Hippocampal formation (tissue), 2 donors: ENCODE measurements around the gene PAX5.

Experiments used
- DNase-seq, 2 donors: peaks; one replicate each; lab custom pipeline; 2025; lab: John Stamatoyannopoulos, UW

The PAX5 gene

DNA sequence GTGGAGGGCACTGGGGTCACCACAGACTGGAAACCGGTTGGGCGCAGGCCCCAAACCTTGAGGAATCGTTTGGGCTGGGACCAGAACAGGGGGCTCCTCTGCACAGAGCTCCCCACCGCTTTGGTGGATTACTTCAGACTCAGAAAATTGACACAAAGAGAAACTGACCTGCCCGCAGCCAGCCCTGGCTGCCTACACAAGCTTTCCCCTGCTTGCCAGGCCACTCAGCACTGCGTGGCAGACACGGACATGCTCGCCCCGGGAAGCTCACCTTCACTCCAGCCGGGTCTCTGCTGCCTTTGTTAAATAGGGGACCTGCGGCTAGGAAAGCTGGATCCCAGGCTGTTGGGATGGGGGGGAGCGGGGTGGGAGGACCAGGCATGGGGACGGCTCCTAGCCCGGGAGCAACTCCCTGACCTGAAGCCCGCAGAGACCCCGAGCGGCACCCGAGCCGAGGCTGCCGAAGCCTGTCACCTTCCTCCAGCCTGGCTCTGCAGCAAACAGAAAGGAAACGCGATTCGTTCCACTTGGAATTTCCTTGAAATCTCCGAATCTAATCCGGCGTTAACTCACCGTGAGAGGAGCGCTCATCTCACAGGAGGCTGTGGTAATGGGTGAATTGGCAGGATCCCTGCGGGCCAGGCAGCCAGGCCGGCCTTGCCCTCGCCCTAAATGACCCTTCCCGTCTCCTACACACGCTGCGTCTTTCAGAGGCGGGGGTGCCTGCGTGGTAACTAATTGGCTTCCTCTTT, 8.8 kb downstream of the PAX5 start:
- DNase-seq: no peak

DNA sequence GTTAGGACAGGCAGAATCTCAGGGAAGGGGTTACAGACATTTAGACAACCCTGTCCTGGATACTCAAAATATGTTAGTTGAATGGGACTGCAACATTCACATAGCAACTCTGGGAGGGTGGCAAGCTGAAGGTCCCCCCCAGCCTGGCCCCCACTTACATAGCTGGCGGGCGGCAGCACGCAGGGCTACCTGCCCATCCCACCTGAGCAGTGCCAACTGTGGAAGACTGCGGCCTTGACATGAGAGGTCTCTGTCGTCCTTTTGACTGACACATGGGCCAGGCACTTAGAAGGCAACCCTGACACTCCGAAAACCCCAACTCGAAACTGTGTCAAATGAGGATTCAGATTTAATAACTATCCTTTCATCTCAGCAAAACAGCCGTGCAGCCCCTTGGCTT, 16.5 kb downstream of the PAX5 start:
- no peak for DNase-seq

DNA sequence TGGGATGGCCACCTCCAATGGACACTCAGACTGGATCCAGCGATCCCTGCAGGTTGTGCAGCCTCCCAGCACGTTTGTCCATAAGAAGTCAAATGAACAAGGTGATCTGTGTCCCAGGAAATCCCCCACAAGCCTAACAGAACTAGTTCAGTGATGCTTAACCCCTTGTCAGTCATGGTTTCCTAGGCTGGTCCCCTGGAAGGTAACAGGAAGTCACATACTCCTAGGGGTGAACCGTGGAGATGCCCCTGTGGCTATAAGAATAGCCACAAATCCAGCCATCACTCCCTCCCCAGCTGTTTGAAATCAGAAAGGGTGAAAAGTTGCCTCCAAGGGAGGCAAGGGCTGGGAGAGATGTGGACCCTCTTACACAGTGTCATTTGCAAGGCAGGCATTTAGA, 22.5 kb downstream of the PAX5 start:
- DNase-seq: no peak

DNA sequence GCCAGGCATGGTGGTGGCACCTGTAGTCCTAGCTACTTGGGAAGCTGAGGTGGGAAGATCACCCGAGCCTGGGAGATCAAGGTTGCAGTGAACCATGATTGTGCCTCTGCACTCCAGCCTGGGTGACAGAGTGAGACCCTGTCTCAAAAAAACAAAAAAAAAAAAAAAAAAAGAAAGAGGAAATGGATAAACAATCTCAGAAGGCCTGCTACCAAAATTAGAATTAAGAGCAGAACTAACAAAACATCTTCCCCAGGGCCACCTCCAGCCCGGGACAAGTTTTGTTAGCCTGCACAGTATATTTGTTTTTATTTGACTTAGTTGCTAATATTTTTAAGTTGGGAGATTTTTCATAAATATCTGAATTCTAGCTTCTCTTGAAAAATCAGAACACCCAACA, 23.1 kb downstream of the PAX5 start:
- no peak for DNase-seq

DNA sequence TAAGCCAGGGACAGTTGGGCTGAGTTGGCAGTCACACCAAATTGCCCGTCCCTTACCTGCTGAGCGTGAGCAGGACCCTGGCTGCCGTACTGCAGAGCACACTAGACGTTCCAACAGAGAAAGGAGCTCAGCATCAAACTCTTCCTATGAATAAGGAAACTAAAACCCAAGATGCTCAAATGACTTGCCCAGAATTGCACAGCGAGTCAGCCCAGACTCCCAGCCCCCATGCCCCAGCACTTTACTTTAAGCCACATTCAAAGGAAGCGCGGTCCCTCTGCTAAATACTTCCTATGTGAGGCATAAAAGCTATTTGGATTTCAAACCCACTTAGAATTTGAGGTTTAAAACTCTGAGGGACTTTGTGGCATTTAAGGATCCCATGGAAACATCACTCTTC, 23.9 kb downstream of the PAX5 start:
- no peak for DNase-seq

DNA sequence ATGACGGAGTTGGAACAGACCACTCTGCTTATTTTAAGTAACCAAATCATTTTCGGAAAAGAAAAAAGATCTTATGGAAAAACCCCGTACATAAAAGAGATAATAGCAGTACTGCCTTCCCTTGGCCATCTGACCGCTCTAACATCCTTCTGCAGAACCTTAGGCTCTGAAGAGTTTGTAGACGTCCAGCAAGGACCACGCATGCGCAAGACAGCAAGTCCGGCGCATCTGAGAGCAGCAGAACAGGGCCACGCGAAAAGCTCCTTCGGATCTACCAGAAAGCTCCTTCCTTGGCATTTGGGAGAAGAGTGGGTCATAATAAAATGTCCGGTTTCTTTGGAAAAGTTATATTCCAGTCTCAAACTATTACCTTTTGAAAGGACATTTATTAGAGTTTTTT, 26.8 kb downstream of the PAX5 start:
- DNase-seq: no peak

DNA sequence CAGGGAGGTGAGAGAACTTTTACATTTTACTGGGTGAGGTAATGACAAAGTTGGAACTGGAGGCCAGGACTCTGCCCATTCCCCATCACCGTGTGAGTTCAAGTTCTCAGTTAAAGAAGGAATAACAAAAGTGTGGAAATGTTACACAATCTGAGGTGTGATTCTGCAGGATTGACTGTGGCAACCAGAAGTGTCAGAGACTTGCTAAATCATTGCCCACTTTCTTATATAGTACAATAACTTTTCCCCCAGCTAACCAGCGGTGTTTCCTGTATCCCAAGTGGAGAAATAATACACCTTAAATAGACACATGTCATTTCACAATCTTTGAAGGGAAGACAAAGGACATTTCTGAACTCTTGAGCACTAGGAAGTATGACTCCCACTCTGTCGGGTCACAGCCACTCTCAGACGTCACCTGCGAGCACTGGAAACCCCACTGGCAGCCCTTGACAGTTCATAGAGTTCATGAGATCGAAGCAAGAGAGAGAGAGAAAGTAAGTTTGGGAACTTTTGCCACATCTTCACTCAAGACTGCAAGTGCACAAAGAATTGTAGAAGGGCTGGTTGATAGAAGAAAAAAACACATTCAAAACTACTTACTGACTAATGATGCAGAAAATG, 28.4 kb downstream of the PAX5 start:
- DNase-seq: no peak

DNA sequence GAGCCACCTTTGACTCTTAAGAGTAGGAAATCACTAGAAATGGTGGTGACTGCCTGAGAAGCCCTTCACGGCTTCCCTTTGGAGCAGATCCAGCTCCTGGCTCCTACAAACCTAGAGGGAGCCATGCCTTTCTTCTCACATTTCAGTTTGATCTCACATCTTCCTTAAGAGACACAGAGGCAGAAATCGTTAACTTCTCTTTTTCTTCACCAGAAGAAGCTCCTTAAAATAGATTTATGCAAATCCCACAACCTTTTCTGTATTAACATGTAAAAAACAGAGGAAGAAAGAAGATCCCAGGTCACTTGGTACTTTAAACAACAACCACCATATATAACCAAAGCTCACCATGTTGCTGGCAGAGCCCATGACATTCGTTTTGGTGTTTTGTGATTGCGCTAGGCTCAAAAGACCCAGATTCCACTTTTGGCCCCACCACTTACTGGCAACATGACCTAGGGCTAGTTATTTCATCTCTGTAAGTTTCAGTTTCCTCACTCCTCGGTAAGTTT, 29.6 kb downstream of the PAX5 start:
- no peak for DNase-seq

DNA sequence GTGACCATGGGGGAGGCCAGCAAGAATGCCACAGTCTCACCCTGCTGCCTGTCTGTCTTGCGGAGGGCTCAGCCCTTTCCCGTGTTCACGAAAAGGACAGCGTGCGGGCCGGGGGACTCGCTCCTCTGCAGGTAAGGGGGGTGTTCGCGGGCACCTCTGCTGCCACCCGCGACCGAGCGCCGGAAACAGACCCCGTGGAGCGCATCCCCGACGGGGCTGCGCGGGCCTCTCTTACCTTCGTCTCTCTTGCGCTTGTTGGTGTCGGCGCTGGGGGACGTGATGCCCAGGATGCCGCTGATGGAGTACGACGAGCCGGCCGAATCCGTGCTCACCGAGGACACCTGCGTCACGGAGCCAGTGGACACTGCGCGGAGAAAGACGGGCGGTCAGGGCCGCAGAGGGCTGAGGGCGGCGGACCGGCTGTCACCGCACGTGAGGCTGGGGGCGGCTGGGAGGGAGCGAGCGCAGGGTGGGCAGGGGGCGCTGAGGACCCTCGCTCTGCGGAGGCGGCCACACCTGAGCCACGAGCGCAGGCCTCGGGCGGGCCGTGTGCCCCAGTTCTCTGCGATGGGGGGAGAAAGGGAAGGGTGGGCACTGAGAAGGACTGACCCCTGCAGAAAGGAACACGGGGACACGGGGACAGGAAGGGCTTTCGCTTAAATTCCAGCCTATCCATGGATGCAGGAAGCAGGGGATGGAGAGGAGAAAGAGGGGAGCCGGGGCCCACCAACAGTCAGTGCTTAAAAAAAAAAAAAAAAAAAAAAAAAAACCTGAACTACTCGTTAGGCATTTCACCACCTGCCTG, 31.5 kb downstream of the PAX5 start:
- no peak for DNase-seq

DNA sequence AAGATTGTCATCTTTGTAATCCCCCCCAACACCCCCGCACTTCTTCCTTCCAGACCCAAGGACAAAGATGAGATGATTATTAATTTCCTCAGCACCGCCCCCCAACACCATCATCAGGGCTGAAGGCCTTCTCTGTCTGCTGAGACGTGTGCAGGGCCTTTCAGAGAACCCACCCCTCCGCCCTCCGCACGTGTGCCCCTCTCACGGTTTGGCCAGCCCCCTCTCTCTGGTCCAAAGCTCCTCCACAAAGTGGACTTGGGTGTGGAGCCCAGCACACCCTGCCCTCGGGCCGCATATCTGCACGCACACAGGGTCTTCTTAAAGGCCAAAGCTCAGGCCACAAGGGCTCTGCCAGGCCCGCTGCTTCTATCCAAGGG, 32.0 kb downstream of the PAX5 start:
- DNase-seq: no peak

DNA sequence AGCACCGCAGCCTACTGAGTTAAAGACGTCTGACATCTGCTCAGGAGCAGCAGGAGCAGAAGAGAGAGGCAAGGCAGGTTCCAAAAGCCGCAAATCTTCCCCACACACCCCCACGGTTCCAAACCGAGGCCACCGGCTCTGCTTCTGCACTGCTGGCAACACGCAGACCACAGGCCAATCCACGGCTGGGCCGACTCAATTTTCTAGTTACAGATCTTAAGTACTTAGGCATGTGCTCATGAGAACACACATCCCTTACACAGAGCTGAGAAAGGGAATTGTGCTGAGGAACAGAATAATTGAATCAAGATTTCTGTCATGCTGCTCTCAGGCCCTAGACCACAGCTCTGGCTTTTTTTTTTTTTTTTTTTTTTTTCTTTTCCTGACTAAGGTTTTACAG, 32.6 kb downstream of the PAX5 start:
- no peak for DNase-seq

DNA sequence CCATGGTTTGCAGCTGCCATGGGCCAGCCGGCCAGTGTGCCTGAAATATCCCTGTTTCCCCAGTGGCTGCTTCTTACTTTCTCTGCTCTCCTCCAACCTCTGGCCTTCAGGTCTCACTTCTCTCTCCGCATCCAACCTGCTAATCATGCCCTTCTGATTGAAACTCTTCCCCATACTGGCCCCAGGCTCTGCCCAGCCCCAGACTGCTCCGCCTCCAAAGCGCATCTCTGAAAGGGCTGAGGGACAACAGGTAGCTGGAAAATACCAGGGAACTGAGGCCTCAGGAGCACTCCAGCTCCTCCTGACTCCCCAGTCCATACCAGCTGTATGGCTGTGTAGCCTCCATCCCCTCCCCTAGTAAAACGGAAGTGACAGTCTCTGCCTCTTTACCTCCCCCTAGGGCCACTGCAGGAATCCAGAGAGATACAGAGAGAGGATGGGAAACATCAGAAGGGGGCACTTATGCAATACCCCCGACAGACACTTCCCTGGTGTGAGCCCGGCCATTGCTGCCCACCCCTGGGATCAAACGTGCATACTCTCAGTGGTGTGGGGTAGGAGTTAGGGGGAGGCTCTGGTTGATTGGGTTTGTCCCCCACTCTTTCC, 34.2 kb downstream of the PAX5 start:
- no peak for DNase-seq

DNA sequence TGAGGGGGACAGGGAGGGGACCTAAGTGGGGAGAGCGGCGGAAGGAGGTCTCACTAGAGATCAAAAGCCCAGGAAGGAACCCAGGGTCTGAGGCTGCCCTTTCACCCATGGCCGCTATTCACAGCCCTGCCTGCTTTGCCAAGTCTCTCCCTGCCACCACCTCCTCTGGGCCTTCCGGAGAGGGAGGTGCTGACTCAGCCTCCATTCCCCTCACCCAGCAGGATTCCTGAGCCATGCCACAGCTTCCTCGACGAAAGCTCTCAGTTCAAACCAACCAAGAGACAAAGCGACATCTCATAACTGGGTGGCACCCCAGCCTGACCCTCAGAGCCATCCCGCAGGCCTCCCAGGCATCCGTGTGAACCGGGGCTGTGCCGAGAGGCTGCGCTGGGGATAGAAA, 36.7 kb downstream of the PAX5 start:
- DNase-seq: no peak

DNA sequence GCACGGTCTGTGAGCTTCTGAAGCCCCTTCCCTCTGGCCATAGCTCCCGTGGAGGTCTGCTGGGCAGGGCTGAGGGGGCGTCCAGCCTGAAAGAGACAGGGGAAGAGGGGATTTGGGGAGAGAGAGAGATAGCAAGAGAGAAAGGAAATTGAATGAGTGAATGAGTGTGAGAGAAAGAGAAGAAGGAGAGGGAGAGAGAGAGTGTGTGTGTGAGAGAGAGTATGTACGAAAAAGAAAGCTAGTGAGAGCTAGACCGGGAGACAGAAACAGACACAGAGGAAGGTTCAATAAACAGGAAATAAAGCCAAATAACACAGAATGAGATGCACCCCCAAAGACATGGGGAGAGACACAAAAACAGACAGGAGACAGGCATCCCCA, 37.4 kb downstream of the PAX5 start:
- no peak for DNase-seq

DNA sequence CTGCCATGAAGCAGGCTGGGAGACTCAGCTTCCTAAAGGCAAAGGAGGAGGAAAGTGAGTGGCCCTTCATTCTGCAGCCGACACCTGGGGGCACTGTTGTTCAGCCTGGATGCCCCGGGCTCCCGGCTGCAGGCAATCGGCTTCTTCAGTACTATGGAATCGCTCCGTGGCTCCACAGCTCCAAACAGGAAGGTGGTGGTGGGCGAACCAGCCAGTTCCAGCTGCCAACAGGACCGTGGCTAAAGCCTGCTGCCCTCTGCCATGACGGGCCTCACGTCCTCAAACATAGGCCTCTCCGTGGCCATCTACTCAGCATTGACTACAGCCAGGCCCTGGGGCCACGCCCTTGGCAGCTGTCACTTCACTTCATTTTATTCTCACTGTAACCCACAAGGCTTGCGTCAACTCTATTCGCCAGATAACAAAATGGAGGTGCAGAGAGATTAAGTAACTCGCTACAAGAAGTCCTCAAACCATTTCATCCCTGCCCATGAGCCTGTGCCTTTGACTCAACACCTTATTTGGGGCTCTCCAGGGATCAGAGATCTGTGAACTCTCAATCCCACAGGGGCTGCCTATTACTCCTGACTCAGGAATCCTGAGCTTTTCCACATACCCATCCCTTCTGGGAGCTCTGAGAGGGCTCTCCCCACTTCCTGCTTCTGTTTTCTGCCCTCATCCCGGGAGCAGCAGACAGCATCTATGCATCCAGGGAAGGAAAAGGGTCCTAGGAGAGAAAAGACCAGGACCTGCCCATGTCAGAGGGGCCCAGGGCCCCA, 38.0 kb downstream of the PAX5 start:
- DNase-seq: peak; percentile 5 to 9

DNA sequence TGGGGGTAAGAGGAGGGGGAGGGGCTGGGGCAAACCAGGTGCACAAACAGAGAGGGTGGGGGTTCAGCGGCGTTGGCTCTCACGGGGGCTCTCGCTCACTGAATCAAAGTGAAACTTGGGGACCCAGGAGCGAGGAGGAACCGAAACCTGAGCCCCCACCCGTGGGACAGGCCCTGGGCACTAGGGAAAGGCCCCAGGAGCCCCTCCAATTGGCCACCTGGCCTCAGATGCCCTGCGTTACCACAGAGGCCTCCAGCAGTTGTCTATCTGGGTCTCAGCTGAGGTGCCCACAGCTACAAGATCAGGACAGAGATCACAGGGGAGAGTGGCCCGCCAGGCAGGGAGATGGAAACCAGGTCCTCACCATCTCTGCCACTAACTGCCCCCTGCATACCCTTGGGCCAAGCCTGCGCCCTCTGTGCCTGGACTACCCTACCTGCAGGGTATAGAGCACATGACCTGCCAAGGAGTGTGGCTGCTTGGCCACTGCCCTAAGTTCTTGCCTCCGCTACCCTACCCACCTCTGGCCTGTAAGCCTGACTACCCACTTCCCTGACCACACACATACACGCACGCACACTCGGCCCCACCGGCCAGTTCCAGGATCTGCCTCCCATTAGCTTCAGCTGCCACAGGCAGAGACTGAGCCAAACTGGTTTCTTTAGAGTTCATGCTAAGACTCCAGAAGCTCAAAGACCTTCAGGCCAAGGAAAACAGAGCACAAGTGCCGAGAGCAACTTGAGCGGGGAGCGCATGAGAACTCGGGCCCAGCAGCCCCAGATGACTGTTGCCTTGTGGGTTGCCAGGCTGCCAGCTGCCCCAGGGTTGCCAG, 39.9 kb downstream of the PAX5 start:
- no peak for DNase-seq

DNA sequence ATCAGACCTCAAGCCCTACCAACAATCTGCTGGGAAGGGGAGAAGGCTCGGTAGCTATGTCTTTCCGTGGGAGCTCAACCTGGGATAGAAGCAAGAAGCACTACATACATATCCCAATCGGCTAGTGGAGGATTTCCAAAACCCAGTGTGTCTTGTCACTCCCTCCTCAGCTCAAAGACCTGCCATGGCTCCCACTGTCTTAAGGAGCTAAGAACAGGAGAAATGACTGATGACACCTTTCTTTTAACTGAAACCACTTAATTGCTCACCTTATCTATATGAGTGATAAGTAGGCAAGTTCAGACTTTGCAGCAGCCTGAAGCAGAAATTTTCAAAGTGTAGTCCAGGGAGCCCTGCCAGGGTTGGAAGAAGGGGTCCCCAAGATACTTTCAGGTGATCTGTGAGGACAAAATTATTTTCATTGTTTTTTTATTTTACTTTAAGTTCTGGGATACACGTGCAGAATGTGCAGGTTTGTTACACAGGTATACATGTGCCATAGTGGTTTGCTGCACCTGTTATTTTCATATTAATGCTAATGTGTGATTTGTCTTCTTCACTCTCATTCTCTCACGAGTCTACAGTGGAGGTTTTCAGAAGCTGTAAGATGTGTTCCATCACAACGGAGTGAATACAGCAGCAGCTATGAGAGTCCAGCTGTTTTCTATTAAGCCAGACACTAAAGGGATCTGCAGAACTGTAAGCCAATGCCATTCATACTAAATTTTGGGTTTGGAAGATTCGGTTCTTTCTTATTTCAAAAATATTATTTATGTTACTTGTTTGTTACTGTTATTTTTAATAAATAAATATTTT, 41.4 kb downstream of the PAX5 start:
- DNase-seq: no peak

DNA sequence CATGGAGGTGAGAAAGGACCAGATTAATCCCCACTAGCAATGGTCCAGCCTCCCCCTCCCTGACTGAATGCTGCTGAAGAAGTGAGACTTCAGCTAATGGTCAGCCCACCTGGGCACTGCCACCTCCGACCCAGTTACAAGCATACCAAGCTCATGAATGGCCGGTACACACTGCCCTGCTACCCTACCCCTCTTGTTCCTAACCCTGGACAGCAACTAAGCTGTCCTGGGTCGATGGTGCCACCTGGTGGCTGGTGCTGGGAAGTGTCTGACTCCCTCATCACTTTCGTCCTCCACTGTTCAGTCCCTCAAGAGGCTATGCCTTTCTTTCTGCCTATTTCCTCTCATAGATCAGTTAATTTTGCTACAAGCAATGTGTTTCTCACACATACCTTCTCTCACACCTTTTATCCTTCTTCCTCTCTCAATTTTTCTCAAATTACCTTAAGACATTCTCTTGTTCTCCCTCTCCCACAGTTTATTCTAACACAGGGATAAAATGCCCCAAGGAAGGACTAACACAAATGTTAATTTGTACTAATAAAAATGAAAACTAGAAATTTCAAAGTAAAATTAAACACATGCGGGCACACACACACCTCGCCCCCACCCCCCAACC, 42.4 kb downstream of the PAX5 start:
- no peak for DNase-seq

DNA sequence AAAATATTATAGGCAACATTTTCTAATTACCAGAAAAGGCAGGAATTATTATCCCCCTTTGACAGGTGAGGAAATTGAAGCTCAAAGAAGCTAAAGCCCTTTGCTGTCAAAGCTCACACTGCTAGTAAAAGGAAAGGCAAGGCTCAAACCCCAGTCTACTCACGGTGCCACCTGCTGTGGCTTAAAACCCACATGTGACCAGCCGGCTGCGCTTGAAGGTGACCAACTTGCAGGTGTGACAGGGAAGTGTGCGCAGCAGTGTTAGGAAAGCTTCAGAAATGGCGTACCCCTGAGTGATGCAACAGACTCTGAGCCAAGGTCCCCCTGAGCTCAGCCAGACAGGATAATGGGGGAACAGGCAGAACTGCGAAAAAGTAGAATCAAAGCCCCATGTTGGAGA, 45.2 kb downstream of the PAX5 start:
- no peak for DNase-seq

DNA sequence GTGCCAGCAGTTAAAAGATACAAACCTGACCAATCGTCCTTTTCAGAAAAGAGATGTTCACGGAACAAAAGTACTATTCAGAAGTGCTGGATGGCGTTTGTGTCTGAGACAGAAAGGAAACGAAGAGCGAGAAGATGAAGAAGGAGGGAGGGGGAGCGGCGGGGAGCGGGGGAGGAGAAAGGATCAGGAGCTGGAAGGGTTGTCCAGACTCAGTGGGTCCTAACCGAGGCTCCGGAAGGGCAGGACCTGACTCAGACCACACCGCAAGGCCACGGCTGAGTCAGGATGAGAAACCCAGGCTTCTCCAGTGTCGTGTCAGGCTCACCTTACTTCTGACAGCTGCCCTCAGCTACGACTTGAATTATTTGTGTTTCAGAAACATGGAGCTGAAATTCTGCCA, 46.2 kb downstream of the PAX5 start:
- no peak for DNase-seq
